GM18873 (cell line): ENCODE measurements around the gene ZNF536.
"Not testable (repeated sequence)": the region's sequence is repeated elsewhere in the genome, so short reads cannot be mapped to it uniquely, and the experiment has no call there.

ENCODE experiments used
- ATAC-seq: cut with Tn5 transposase; IDR thresholded peaks from one replicate; pipeline ENCODE4 v1.9.1; 2021; ENCODE audit warnings: mild to moderate bottlenecking, moderate library complexity, moderate number of reproducible peaks; ENCODE audit not compliant: unreplicated experiment, low FRiP score

Gene ZNF536

DNA sequence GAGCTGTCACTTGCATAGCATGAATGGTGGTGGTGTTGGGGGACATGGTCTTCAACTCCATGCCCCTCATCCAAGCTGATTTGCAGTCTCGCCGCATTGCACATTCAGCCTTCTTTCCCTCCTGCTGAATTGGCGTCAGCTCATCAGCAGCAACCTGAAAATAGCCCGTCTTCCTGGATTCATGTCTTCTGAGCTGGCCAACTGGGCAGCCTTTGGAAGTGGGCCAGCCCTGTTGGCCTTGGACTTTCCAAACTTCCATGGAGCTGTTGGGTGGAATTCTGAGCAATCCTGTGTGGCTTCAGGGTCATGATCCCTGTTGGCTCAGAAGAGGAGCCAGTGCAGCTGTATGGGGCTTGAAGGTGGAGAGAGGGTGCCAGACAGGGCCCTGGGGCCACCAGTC, 68.8 kb downstream of the ZNF536 start:
- no peak for ATAC-seq

- no peak for ATAC-seq
These were observed 70.5 kb downstream of the ZNF536 start for GRCh38 chr19:30442674-30443073.

DNA sequence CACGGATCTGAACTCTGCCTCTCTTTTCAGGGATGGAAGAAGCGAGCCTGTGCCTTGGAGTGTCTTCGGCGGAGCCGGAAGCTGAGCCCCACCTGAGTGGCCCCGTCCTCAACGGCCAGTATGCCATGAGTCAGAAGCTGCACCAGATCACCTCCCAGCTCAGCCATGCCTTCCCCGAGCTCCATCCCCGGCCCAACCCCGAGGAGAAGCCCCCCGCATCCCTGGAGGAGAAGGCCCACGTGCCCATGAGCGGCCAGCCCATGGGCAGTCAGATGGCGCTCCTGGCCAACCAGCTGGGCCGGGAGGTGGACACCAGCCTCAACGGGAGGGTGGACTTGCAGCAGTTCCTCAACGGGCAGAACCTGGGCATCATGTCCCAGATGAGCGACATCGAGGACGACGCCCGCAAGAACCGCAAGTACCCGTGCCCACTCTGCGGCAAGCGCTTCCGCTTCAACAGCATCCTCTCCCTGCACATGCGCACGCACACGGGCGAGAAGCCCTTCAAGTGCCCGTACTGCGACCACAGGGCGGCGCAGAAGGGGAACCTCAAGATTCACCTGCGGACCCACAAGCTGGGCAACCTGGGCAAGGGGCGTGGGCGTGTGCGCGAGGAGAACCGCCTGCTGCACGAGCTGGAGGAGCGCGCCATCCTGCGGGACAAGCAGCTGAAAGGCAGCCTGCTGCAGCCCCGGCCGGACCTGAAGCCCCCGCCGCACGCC, 71.5 kb downstream of the ZNF536 start:
- no peak for ATAC-seq

DNA sequence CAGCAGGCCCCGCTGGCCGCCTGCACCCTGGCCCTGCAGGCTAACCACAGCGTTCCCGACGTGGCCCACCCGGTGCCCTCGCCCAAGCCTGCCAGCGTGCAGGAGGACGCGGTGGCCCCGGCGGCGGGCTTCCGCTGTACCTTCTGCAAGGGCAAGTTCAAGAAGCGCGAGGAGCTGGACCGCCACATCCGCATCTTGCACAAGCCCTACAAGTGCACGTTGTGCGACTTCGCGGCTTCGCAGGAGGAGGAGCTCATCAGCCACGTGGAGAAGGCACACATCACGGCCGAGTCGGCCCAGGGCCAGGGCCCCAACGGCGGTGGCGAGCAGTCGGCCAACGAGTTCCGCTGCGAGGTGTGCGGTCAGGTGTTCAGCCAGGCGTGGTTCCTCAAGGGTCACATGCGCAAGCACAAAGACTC, 72.1 kb downstream of the ZNF536 start:
- no peak for ATAC-seq

- no peak for ATAC-seq
These were observed 72.6 kb downstream of the ZNF536 start for GRCh38 chr19:30444686-30445232.

DNA sequence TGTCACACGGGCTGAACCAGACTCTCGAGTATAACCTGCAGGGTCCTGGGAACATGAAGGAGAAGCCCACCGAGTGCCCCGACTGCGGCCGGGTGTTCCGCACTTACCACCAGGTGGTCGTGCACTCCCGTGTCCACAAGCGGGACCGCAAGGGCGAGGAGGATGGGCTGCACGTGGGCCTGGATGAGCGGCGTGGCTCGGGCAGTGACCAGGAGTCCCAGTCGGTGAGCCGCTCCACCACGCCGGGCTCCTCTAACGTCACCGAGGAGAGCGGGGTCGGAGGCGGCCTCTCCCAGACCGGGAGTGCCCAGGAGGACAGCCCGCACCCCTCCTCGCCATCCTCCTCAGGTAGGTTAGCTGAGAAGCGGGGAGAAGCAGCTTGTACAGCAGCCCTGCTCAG, 73.2 kb downstream of the ZNF536 start:
- ATAC-seq, result no peak

DNA sequence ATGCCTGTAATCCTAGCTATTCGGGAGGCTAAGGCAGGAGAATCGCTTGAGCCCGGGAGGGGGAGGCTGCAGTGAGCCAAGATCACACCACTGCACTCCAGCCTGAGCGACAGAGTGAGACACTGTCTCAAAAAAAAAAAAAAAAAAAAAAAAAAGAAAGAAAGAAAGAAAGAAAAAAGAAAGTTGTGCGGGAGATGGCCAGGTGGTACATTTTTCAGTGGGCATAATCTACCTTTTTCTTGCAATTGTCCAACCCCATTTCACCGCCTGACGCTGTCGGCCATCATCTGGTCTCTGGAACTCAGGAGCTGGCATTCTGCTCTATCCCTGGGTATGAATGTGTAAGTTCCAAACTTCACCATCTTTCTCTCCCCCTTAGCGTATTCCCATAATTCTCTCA, 73.9 kb downstream of the ZNF536 start:
- ATAC-seq, result not testable (repeated sequence)

DNA sequence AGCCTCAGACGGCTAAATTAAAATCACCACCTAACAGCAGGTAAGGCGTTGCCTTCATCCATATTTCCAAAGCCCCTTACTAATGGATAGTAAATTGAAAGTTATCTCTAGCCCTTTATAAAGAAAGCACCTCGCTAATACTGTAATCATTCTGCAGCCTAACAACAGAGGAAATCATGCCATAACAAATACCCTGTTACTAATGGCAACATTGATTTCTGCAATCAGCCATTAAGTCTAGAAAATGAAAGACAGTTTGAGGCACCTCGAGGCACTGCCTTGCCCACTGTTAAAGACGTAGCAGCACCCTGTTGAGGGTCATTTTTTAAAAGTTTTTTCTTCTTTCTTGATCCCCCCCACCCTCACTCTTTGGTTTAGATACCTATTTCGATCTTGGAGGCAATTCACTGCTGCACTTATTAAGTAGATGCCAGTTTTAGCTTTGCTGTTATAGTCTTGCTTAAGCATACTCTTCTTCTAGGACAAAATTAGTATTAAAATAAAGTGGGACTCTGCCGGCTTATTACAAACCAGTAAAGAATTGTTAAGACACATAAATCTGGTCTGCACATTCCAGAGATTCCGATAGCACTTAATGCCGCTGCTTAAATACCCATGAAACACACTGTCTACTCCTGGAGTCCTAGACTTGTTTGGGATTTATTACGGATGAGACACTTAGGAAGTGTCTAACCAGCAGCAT, 74.8 kb downstream of the ZNF536 start:
- no peak for ATAC-seq

DNA sequence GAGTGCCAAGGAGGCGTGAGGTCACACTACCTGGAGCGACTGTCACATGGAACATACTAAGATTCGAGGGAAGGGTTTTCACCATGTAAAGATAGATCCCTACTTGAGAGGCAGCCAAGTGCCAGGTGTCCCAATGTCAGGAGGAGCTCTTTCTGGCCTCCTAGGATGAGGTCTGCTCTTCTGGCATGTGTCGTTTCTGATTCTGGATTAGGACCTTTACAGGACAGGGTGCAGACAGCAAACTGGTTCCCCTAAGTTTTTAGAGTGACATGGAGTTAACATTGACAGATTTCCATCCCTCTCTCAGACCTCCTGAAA, 75.3 kb downstream of the ZNF536 start:
- ATAC-seq, result no peak

DNA sequence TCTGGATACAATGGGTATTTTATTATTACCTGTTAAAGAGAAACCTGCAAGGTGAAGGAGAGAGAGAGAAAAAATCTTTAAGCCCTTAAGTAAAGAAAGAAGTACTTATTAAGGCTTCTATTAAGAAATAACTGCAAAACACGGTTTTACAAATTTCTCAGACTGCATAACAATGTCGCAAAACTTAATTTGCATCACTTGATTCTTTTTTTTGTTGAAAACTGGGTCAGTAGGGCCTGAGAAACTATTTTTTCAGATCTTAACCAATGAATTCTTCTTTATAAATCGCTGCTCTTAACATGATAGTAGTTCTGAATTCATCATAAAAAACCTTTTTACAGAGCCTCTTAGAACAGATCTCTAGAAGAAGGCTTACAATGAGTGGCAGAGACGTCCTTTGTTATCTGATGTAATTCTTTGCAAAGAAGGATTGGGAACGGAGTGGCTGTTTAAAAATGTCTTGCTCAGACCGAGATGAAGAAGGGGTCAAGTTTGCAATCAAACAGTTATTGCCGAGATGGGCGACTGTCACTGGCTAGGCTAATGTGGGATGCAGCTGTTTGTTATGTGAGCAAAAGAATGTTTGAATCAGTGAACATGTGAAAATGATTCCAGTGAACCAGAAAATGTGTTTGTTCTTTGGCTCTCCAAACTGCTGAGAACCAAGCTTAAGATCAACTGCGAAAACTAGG, 76.3 kb downstream of the ZNF536 start:
- ATAC-seq, result no peak

DNA sequence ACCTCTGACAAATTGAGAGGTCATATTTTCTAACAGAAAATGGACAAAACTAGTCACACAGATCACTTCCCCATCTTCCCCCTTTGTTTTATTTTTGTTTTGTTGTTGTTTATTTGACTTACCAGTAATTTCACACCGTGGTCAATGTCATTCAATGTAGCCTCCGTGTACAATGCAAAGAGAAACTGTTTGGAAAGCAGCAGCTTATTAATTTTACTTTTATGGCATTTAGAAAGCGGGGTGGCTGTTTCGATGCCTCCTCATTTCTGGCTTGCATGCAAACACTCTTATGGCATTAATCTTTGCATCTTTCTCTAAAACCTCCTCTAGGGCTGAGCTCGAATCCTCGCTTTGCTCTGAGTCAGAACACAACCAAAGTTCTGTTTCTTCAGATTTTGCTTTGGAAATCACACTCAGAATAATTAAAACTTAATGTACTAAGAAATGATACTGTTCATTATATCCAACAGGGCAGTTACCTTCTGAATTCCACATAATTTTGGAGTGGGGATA, 77.0 kb downstream of the ZNF536 start:
- ATAC-seq, result no peak

DNA sequence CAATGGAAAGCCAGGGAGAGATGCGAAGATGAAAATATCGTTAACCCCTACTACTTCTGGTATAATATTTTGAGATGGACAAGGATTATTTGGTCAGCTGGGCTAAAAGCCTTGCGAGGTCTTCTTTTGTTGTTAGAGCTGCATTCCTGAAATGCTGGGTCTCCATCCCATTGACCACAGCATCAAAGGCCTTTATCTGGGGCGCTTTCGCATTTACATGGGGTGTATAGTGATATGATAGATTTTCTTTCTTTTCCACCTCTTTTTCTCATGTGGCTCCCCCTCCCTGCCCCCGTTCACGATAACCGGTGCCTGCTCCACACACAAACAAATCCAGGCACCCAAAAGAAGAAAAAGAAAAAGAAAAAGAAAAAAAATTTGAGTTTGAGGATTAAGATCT, 77.5 kb downstream of the ZNF536 start:
- ATAC-seq, result no peak

GRCh38 chr19:30450100-30450499, 77.9 kb downstream of the ZNF536 start:
- no peak for ATAC-seq

- no peak for ATAC-seq
These were observed 78.7 kb downstream of the ZNF536 start for GRCh38 chr19:30450835-30451321.

GRCh38 chr19:30452931-30453330, 80.7 kb downstream of the ZNF536 start:
- no peak for ATAC-seq

GRCh38 chr19:30453743-30454142, 81.6 kb downstream of the ZNF536 start:
- ATAC-seq, result no peak

DNA sequence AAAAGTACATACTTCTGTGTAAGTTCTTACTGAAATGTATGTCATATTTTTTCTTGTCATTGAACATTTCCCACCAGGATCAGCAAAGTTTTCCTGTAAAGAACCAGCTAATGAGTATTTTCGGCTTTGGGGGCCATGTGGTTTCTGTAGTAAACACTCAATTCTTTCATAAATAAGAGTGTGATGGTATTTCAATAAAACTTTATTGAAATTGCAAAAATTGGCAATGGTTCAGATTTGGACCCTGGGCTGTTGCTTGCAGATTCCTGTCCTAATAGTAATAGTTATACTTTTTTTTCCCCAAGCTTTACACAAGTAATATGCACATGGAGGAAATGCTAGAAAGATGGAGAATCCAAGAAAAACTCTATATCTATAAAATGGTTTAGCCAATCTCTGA, 83.7 kb downstream of the ZNF536 start:
- no peak for ATAC-seq

DNA sequence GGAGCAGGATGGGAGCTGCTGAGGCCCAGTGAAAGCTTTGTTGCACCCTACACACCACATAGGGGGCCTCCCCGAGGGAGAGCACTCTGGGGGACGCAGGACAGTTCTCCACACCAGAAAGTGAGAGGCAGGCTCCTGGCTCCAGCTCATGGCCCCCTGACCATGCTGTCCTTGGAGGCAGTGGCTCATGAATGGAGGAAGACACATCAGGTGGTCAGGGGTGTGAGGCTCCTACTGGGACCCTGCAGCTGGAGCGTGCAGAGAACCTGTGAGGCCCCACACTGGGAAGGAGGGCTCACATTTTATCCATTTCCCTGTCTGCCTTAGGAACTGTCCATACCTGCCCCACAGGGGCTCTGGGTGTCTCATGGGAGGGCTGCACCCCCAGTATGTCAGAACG, 85.3 kb downstream of the ZNF536 start:
- ATAC-seq, result no peak

- no peak for ATAC-seq
These were observed 87.7 kb downstream of the ZNF536 start for GRCh38 chr19:30459859-30460258.

DNA sequence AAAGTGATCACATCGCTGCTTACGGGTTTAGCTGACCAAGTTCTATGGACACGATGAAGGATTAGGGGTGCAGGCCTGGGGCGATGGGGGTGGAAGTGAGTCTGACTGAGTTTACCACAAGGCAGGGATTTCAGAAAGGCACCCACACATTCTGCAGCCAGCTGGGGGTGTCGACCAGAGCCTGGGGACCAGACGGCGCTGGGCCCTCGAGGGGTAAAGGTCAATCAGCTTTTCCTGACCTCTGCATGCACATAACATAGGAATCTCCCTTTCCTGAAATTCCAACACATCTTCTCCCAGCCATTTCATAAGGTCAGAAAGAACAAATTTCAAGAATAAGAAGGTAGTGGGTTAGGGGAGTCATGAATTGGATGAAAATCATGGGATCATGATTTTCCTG, 92.0 kb downstream of the ZNF536 start:
- ATAC-seq, result no peak

GRCh38 chr19:30466598-30466997, 94.4 kb downstream of the ZNF536 start:
- ATAC-seq, result not testable (repeated sequence)
